ENCODE data around the gene RYR1. TPM values are rescaled to one million over a fixed set of nuclear protein-coding genes. Genes with fewer than 3 reads are reported as not detected.
"Not testable (repeated sequence)": the region's sequence is repeated elsewhere in the genome, so short reads cannot be mapped to it uniquely, and the experiment has no call there.

Gene RYR1
- polyA plus RNA-seq, 4 donors: 0.81 to 2.3 TPM; not detected in 2

DNA sequence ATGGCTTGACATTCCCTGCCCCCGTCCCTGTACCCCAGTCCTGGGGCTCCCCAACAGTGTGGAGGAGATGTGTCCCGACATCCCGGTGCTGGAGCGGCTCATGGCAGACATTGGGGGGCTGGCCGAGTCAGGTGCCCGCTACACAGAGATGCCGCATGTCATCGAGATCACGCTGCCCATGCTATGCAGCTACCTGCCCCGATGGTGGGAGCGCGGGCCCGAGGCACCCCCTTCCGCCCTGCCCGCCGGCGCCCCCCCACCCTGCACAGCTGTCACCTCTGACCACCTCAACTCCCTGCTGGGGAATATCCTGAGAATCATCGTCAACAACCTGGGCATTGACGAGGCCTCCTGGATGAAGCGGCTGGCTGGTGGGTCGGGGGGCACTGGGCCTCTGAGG, 83.8 kb downstream of the RYR1 start:
- 85 to 92% (median 87%) methylated on average over 21 of the region's 21 CpGs for WGBS, 3 donors
- H3K27ac ChIP-seq (ENCODE audit: low read depth in 1 of 3, low read length in 2 of 3): no peak overlapping the region
- no peaks in the 10 kb centered on the region for H3K4me1 ChIP-seq (ENCODE audit: control insufficient read depth in 3 of 3, insufficient read depth in 2 of 3, low read depth in 1 of 3, low read length in 2 of 3)
- H3K36me3 ChIP-seq (ENCODE audit: control insufficient read depth in 3 of 3, insufficient read depth in 2 of 3, low read depth in 1 of 3, low read length in 3 of 3): no peaks in the 10 kb centered on the region
- no peak for DNase-seq
- FAIRE-seq: no peak
- H3K9me3 ChIP-seq (ENCODE audit: control insufficient read depth in 2 of 2, insufficient read depth in 1 of 2, low read depth in 1 of 2, low read length in 1 of 2): no peaks in the 10 kb centered on the region
- H3K27me3 ChIP-seq (ENCODE audit: control insufficient read depth in 3 of 3, insufficient read depth in 3 of 3, low read length in 3 of 3): no peaks in the 10 kb centered on the region
- no peak overlapping the region for H3K4me3 ChIP-seq (ENCODE audit: low read depth in 1 of 3, low read length in 3 of 3)

DNA sequence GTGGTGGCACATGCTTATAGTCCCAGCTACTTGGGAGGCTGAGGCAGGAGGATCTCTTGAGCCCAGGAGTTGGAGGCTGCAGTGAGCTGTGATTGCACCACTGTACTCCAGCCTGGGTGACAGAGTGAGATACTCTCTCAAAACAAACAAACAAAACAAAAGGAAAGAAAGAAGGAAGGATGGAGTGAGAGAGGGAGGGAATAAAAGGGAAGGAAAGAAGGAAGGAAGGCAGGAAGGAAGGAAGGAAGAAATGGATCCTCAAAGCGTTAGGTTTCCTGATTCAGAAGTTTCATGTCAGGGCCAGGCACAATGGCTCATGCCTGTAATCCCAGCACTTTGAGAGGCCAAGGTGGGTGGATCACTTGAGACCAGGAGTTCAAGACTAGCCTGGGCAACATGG, 84.5 kb downstream of the RYR1 start:
- not testable (repeated sequence) for H3K27ac ChIP-seq (ENCODE audit: low read depth in 1 of 3, low read length in 2 of 3); H3K27me3 ChIP-seq (ENCODE audit: control insufficient read depth in 3 of 3, insufficient read depth in 3 of 3, low read length in 3 of 3); H3K36me3 ChIP-seq (ENCODE audit: control insufficient read depth in 3 of 3, insufficient read depth in 2 of 3, low read depth in 1 of 3, low read length in 3 of 3); H3K4me1 ChIP-seq (ENCODE audit: control insufficient read depth in 3 of 3, insufficient read depth in 2 of 3, low read depth in 1 of 3, low read length in 2 of 3); H3K4me3 ChIP-seq (ENCODE audit: low read depth in 1 of 3, low read length in 3 of 3); H3K9me3 ChIP-seq (ENCODE audit: control insufficient read depth in 2 of 2, insufficient read depth in 1 of 2, low read depth in 1 of 2, low read length in 1 of 2); FAIRE-seq; DNase-seq
- 60 to 73% (median 69%) methylated on average over 1 of the region's 1 CpG for WGBS, 3 donors

DNA sequence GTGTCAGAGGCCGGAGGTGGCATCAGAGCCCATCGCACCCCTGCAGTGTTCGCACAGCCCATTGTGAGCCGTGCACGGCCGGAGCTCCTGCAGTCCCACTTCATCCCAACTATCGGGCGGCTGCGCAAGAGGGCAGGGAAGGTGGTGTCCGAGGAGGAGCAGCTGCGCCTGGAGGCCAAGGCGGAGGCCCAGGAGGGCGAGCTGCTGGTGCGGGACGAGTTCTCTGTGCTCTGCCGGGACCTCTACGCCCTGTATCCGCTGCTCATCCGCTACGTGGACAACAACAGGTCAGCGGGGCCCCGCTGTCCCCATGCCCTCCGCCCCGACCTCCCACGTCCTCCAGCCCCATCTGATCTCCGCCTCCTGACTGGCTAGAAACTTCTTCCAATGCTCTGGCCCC, 85.7 kb downstream of the RYR1 start:
- Histone ChIP-seq H3K36me3 (ENCODE audit: control insufficient read depth in 3 of 3, insufficient read depth in 2 of 3, low read depth in 1 of 3, low read length in 3 of 3) (no peaks in the 10 kb centered on the region), H3K27me3 (ENCODE audit: control insufficient read depth in 3 of 3, insufficient read depth in 3 of 3, low read length in 3 of 3) (peaks cover 0 to 4% (median 0%) of the 10 kb centered on the region in 3 donors), H3K27ac (ENCODE audit: low read depth in 1 of 3, low read length in 2 of 3) (no peak overlapping the region), H3K9me3 (ENCODE audit: control insufficient read depth in 2 of 2, insufficient read depth in 1 of 2, low read depth in 1 of 2, low read length in 1 of 2) (no peaks in the 10 kb centered on the region), H3K4me3 (ENCODE audit: low read depth in 1 of 3, low read length in 3 of 3) (no peak overlapping the region), H3K4me1 (ENCODE audit: control insufficient read depth in 3 of 3, insufficient read depth in 2 of 3, low read depth in 1 of 3, low read length in 2 of 3) (no peaks in the 10 kb centered on the region)
- FAIRE-seq (no peak), DNase-seq (no peak)
- 88 to 93% (median 90%) methylated on average over 24 to 26 of the region's 26 CpGs for whole genome bisulfite sequencing, 3 donors

DNA sequence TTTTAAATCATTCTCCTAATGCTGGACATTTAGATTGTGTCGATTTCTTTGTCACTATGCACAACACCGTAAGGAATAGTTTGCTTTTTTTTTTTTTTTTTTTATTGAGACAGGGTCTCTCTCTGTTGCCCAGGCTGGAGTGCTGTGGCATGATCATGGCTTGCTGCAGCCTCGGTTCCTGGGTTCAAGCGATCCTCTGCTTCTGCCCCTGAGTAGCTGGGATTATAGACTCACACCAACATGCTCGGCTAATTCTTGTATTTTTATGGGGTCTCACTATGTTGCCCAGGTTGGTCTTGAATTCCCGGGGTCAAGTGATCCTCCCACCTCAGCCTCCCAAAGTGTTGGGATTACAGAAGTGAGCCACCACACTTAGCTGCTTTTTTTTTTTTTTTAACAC, 86.5 kb downstream of the RYR1 start:
- Histone ChIP-seq H3K9me3 (ENCODE audit: control insufficient read depth in 2 of 2, insufficient read depth in 1 of 2, low read depth in 1 of 2, low read length in 1 of 2) (no peaks in the 10 kb centered on the region), H3K4me3 (ENCODE audit: low read depth in 1 of 3, low read length in 3 of 3) (no peak overlapping the region), H3K27ac (ENCODE audit: low read depth in 1 of 3, low read length in 2 of 3) (no peak overlapping the region), H3K4me1 (ENCODE audit: control insufficient read depth in 3 of 3, insufficient read depth in 2 of 3, low read depth in 1 of 3, low read length in 2 of 3) (no peaks in the 10 kb centered on the region), H3K27me3 (ENCODE audit: control insufficient read depth in 3 of 3, insufficient read depth in 3 of 3, low read length in 3 of 3) (peaks cover 0 to 4% (median 0%) of the 10 kb centered on the region in 3 donors), H3K36me3 (ENCODE audit: control insufficient read depth in 3 of 3, insufficient read depth in 2 of 3, low read depth in 1 of 3, low read length in 3 of 3) (no peaks in the 10 kb centered on the region)
- no peak for FAIRE-seq
- 92 to 97% (median 93%) methylated on average over 6 of the region's 6 CpGs for WGBS, 3 donors
- DNase-seq: no peak

DNA sequence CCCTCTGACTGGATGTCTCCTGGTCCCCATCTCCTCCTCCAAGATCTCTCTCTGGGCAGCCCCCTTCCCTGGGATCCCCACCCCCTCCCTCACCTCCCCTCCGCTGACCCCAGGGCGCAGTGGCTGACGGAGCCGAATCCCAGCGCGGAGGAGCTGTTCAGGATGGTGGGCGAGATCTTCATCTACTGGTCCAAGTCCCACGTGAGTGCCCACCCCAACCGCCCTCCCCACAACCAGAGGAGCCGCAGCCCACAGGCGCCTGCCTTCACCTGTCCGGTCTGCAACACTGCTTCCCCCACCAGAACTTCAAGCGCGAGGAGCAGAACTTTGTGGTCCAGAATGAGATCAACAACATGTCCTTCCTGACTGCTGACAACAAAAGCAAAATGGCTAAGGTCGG, 89.4 kb downstream of the RYR1 start:
- no peak for FAIRE-seq
- H3K27me3 ChIP-seq (ENCODE audit: control insufficient read depth in 3 of 3, insufficient read depth in 3 of 3, low read length in 3 of 3): peaks cover 0 to 4% (median 0%) of the 10 kb centered on the region in 3 donors

DNA sequence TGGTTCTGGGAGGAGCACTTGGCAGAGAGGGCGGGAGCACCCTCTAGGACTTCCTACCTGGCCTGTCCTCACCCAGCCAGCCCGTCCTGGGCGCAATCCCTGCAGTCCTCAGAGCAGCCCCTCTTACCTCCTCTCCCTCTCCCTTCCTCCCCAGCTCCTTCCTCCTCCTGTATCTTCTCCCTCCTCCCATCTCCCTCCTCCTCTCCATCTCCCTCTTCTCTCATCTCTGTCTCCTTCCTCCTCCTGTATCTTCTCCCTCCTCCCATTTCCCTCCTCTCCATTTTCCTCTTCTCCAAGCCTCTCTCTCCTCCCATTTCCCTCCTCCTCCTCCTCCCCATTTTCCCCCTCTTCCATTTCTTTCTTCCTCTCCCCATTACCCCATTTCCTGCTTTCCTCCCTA, 89.8 kb downstream of the RYR1 start:
- Histone ChIP-seq H3K9me3 (ENCODE audit: control insufficient read depth in 2 of 2, insufficient read depth in 1 of 2, low read depth in 1 of 2, low read length in 1 of 2) (no peaks in the 10 kb centered on the region), H3K27me3 (ENCODE audit: control insufficient read depth in 3 of 3, insufficient read depth in 3 of 3, low read length in 3 of 3) (peaks cover 0 to 4% (median 0%) of the 10 kb centered on the region in 3 donors), H3K27ac (ENCODE audit: low read depth in 1 of 3, low read length in 2 of 3) (no peak overlapping the region), H3K36me3 (ENCODE audit: control insufficient read depth in 3 of 3, insufficient read depth in 2 of 3, low read depth in 1 of 3, low read length in 3 of 3) (no peaks in the 10 kb centered on the region), H3K4me1 (ENCODE audit: control insufficient read depth in 3 of 3, insufficient read depth in 2 of 3, low read depth in 1 of 3, low read length in 2 of 3) (no peaks in the 10 kb centered on the region), H3K4me3 (ENCODE audit: low read depth in 1 of 3, low read length in 3 of 3) (no peak overlapping the region)
- FAIRE-seq (no peak), DNase-seq (no peak)
- 48 to 83% (median 75%) methylated on average over 3 of the region's 3 CpGs for WGBS, 3 donors

More for the DNA sequence above, 89.4 kb downstream of the RYR1 start:
- 89 to 91% (median 89%) methylated on average over 15 of the region's 15 CpGs for WGBS, 3 donors
- Histone ChIP-seq H3K4me1 (ENCODE audit: control insufficient read depth in 3 of 3, insufficient read depth in 2 of 3, low read depth in 1 of 3, low read length in 2 of 3) (no peaks in the 10 kb centered on the region), H3K36me3 (ENCODE audit: control insufficient read depth in 3 of 3, insufficient read depth in 2 of 3, low read depth in 1 of 3, low read length in 3 of 3) (no peaks in the 10 kb centered on the region), H3K9me3 (ENCODE audit: control insufficient read depth in 2 of 2, insufficient read depth in 1 of 2, low read depth in 1 of 2, low read length in 1 of 2) (no peaks in the 10 kb centered on the region), H3K27ac (ENCODE audit: low read depth in 1 of 3, low read length in 2 of 3) (no peak overlapping the region), H3K4me3 (ENCODE audit: low read depth in 1 of 3, low read length in 3 of 3) (no peak overlapping the region)
- DNase-seq: no peak

DNA sequence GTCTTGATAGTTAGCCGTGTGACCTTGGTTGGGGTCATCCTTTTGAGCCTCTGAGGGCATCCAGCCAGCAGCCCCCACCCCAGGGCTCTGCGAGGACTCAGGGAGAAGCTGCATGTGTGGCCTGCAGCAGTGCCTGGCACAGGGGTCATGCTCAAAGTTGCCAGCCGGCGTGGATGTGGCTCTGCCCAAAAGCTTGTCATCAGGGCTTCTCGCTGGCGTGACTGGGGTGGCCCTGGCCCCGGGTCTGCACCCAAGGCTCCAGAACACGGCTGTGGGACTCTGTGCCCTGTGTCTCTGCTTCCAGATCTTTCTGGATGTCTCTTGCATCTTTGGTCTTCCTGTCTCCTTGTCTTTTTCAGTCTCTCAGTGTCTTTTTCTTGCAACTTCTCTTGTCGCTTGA, 90.9 kb downstream of the RYR1 start:
- DNase-seq (no peak), FAIRE-seq (no peak)
- Histone ChIP-seq H3K36me3 (ENCODE audit: control insufficient read depth in 3 of 3, insufficient read depth in 2 of 3, low read depth in 1 of 3, low read length in 3 of 3) (no peaks in the 10 kb centered on the region), H3K4me3 (ENCODE audit: low read depth in 1 of 3, low read length in 3 of 3) (no peak overlapping the region), H3K4me1 (ENCODE audit: control insufficient read depth in 3 of 3, insufficient read depth in 2 of 3, low read depth in 1 of 3, low read length in 2 of 3) (no peaks in the 10 kb centered on the region), H3K27ac (ENCODE audit: low read depth in 1 of 3, low read length in 2 of 3) (no peak overlapping the region), H3K9me3 (ENCODE audit: control insufficient read depth in 2 of 2, insufficient read depth in 1 of 2, low read depth in 1 of 2, low read length in 1 of 2) (no peaks in the 10 kb centered on the region), H3K27me3 (ENCODE audit: control insufficient read depth in 3 of 3, insufficient read depth in 3 of 3, low read length in 3 of 3) (peaks cover 0 to 4% (median 0%) of the 10 kb centered on the region in 3 donors)
- WGBS, 3 donors: 62 to 75% (median 70%) methylated on average over 8 to 9 of the region's 9 CpGs

DNA sequence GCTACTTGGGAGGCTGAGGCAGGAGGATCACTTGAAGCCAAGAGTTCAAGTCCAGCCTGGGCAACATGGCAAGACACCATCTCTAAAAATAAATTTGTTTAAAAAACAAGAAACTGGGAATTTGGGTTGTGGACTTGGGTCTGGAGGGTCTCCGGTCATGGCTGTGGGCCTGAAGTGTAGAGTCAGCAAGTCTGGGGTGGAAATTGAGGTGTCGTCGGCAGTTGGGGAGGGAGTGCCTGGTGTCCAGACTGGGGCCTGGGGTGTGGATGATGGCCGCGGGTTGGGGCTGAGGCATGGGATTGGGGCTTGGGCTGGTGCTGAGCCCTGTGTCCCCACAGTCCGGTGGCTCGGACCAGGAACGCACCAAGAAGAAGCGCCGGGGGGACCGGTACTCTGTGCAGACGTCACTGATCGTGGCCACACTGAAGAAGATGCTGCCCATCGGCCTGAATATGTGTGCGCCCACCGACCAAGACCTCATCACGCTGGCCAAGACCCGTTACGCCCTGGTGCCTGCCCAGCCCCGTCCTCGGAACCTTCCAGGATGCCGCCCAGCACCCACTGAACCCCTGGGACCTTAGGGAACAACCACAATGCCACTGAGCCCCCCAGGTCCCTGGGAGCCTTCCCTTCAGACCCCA, 91.6 kb downstream of the RYR1 start:
- Histone ChIP-seq H3K36me3 (ENCODE audit: control insufficient read depth in 3 of 3, insufficient read depth in 2 of 3, low read depth in 1 of 3, low read length in 3 of 3) (no peaks in the 10 kb centered on the region), H3K4me1 (ENCODE audit: control insufficient read depth in 3 of 3, insufficient read depth in 2 of 3, low read depth in 1 of 3, low read length in 2 of 3) (no peaks in the 10 kb centered on the region), H3K4me3 (ENCODE audit: low read depth in 1 of 3, low read length in 3 of 3) (no peak overlapping the region), H3K27me3 (ENCODE audit: control insufficient read depth in 3 of 3, insufficient read depth in 3 of 3, low read length in 3 of 3) (peaks cover 0 to 4% (median 0%) of the 10 kb centered on the region in 3 donors), H3K9me3 (ENCODE audit: control insufficient read depth in 2 of 2, insufficient read depth in 1 of 2, low read depth in 1 of 2, low read length in 1 of 2) (no peaks in the 10 kb centered on the region), H3K27ac (ENCODE audit: low read depth in 1 of 3, low read length in 2 of 3) (no peak overlapping the region)
- no peak for FAIRE-seq
- DNase-seq: no peak
- WGBS, 3 donors: 93 to 96% (median 94%) methylated on average over 18 to 22 of the region's 22 CpGs

DNA sequence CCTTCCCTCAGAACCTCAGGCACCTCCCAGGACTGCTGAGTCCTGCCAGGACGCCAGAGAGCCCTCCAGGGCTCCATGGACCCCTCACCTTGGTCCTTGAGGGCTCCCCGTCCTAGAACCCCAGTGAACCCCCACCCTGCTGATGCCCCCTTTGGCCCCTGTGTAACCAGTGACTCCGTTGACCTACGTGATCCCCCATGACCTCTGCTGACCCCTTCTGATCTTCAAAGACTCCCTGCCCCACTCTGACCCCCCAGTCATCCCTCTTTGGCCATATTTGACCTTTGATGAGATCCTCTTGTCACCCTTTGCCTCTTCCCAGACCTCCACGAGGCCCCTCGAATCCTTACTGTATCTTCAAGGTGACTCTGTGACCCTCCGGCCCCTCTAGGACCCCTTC, 92.9 kb downstream of the RYR1 start:
- DNase-seq (no peak), FAIRE-seq (no peak)
- no peaks in the 10 kb centered on the region for H3K4me1 ChIP-seq (ENCODE audit: control insufficient read depth in 3 of 3, insufficient read depth in 2 of 3, low read depth in 1 of 3, low read length in 2 of 3)
- H3K27me3 ChIP-seq (ENCODE audit: control insufficient read depth in 3 of 3, insufficient read depth in 3 of 3, low read length in 3 of 3): peaks cover 0 to 4% (median 0%) of the 10 kb centered on the region in 3 donors
- H3K4me3 ChIP-seq (ENCODE audit: low read depth in 1 of 3, low read length in 3 of 3): no peak overlapping the region
- WGBS, 3 donors: 71 to 86% (median 71%) methylated on average over 7 of the region's 7 CpGs
- no peak overlapping the region for H3K27ac ChIP-seq (ENCODE audit: low read depth in 1 of 3, low read length in 2 of 3)
- H3K9me3 ChIP-seq (ENCODE audit: control insufficient read depth in 2 of 2, insufficient read depth in 1 of 2, low read depth in 1 of 2, low read length in 1 of 2): no peaks in the 10 kb centered on the region
- no peaks in the 10 kb centered on the region for H3K36me3 ChIP-seq (ENCODE audit: control insufficient read depth in 3 of 3, insufficient read depth in 2 of 3, low read depth in 1 of 3, low read length in 3 of 3)
